OCI-LY7 (cell line): ENCODE results near the gene IL20RA. TPM values are rescaled to one million over a fixed set of nuclear protein-coding genes. Genes with fewer than 3 reads are reported as not detected.

Experiments used
- BruUV-seq: library from RNA; stranded (reverse); fragments of 400-500 nt; replicated peaks from 2 replicates; lab custom pipeline; 2021; lab: Mats Ljungman, UMichigan
- CTCF ChIA-PET: fragments of 300-600 bp; sonication (Branson Sonifier 250); formaldehyde crosslinking; loops from one replicate; lab custom pipeline; 2022; ENCODE audit warnings: antibody characterized with exemption; ENCODE audit not compliant: unreplicated experiment; lab: Charles Lee
- POLR2A ChIA-PET: fragments of 300-600 bp; sonication (Branson Sonifier 250); formaldehyde crosslinking; loops from one replicate; lab custom pipeline; 2022; ENCODE audit warnings: antibody characterized with exemption; lab: Charles Lee
- DNase-seq: peaks from one replicate; pipeline ENCODE4 v3.0.0-alpha.2; 2015; ENCODE audit warnings: low spot score
- H2AFZ ChIP-seq: fragments of 200-600 bp; sonication (generic), shearing (Covaris generic); 2 replicates; pipeline ENCODE4 v1.6.1; 2014; ENCODE audit warnings: mild to moderate bottlenecking, antibody characterized with exemption, low read length, moderate library complexity
- H3K27ac ChIP-seq: fragments of 200-600 bp; sonication (generic); 2 replicates; pipeline ENCODE4 v1.5.1; 2014; ENCODE audit warnings: mixed run types, low read depth, mild to moderate bottlenecking, moderate library complexity, low read length, inconsistent platforms; ENCODE audit not compliant: poor library complexity, severe bottlenecking
- H3K36me3 ChIP-seq: fragments of 200-600 bp; sonication (generic); 2 replicates; pipeline ENCODE4 v1.6.1; 2014; ENCODE audit warnings: mild to moderate bottlenecking, antibody characterized with exemption, low read length, moderate library complexity, mixed read lengths; ENCODE audit not compliant: insufficient read depth
- H3K4me1 ChIP-seq: fragments of 200-600 bp; sonication (generic); 2 replicates; pipeline ENCODE4 v1.5.1; 2014; ENCODE audit warnings: mild to moderate bottlenecking, low read length; ENCODE audit not compliant: insufficient read depth, poor library complexity, severe bottlenecking
- H3K4me2 ChIP-seq: fragments of 200-600 bp; sonication (generic); 2 replicates; pipeline ENCODE4 v1.6.1; 2014; ENCODE audit warnings: mild to moderate bottlenecking, low read length
- H3K4me3 ChIP-seq: fragments of 200-600 bp; sonication (generic); 2 replicates; pipeline ENCODE4 v1.5.1; 2014; ENCODE audit warnings: mild to moderate bottlenecking, low read depth, low read length; ENCODE audit not compliant: poor library complexity, severe bottlenecking
- H3K79me2 ChIP-seq: fragments of 200-600 bp; sonication (generic); 2 replicates; pipeline ENCODE4 v1.6.1; 2016; ENCODE audit warnings: low read depth, mild to moderate bottlenecking, low read length, moderate library complexity, mixed read lengths; ENCODE audit not compliant: insufficient read depth
- H3K9me2 ChIP-seq: fragments of 200-600 bp; sonication (generic); 2 replicates; pipeline ENCODE4 v1.6.1; 2016; ENCODE audit warnings: mild to moderate bottlenecking, low read length, mixed read lengths; ENCODE audit not compliant: insufficient read depth
- H3K9me3 ChIP-seq: fragments of 200-600 bp; sonication (generic); 2 replicates; pipeline ENCODE4 v1.6.1; 2014; ENCODE audit warnings: mild to moderate bottlenecking, mixed run types, low read length, mixed read lengths
- H4K20me1 ChIP-seq: fragments of 200-600 bp; sonication (generic); 2 replicates; pipeline ENCODE4 v1.6.1; 2014; ENCODE audit warnings: mild to moderate bottlenecking, antibody characterized with exemption, low read length, moderate library complexity, mixed read lengths; ENCODE audit not compliant: insufficient read depth
- CTCF ChIP-seq: fragments of 200-600 bp; sonication (generic); conservative IDR thresholded peaks from 2 replicates; pipeline ENCODE4 v1.5.1; 2014; ENCODE audit warnings: mild to moderate bottlenecking, antibody characterized with exemption, low read length, moderate library complexity, mixed read lengths
- EZH2phosphoT487 ChIP-seq: fragments of 200-600 bp; sonication (generic); IDR thresholded peaks from 2 replicates; pipeline ENCODE4 v1.6.1; 2018; ENCODE audit warnings: low read depth, borderline replicate concordance, mild to moderate bottlenecking, mixed run types, antibody characterized with exemption, low read length, moderate library complexity, mixed read lengths
- intact Hi-C: fragments of 100-400 bp; cut with micrococcal nuclease; formaldehyde crosslinking; loops from one replicate; pipeline ENCODE4 v1.10.0; 2022; ENCODE audit not compliant: unreplicated experiment
- total RNA-seq, 2 experiments: library from RNA; depleted of rRNA in 1 of 2; stranded (reverse); fragments of >200 nt in 1 of 2; shearing (Covaris generic) in 1 of 2; gene quantifications; 2 replicates each; pipeline ENCODE4 v1.2.3, GENCODE V29; 2014 to 2022

The IL20RA gene
- total RNA-seq, 2 experiments from 2014 or later: not detected

- H3K9me3 ChIP-seq: no peaks in the 10 kb centered on the region
- no peaks in the 10 kb centered on the region for H3K9me2 ChIP-seq
- no peak overlapping the region for H3K27ac ChIP-seq
- H3K4me2 ChIP-seq: no peak overlapping the region
- POLR2A ChIA-PET: interaction anchor here (0.6 to 1.6 kb wide), 8 partner anchors 9 to 881 kb away, joined by 3 to 8 read pairs (median 3); no protein-coding TSS in a partner anchor
- intact Hi-C loops: no loop called here
- no peaks in the 10 kb centered on the region for H3K4me1 ChIP-seq
- no TSS peak for BruUV-seq
- H3K36me3 ChIP-seq: no peaks in the 10 kb centered on the region
- no peaks in the 10 kb centered on the region for H3K79me2 ChIP-seq
- no peak overlapping the region for H3K4me3 ChIP-seq
- CTCF ChIA-PET: no interaction called here
- H4K20me1 ChIP-seq: no peaks in the 10 kb centered on the region
- no peak for DNase-seq
- no peak for TF ChIP-seq EZH2phosphoT487
- H2AFZ ChIP-seq: no peak overlapping the region
Observed at GRCh38 chr6:137086031-137086430, 41.3 kb upstream of the IL20RA start.

- no peak overlapping the region for H3K4me3 ChIP-seq
- no peaks in the 10 kb centered on the region for H4K20me1 ChIP-seq
- no peaks in the 10 kb centered on the region for H3K4me1 ChIP-seq
- H3K9me2 ChIP-seq: no peaks in the 10 kb centered on the region
- intact Hi-C loops: no loop called here
- no peak overlapping the region for H2AFZ ChIP-seq
- CTCF ChIA-PET: no interaction called here
- H3K79me2 ChIP-seq: no peaks in the 10 kb centered on the region
- no TSS peak for BruUV-seq
- no peak for TF ChIP-seq CTCF
- no peak for TF ChIP-seq EZH2phosphoT487
- H3K9me3 ChIP-seq: no peaks in the 10 kb centered on the region
- no peak overlapping the region for H3K4me2 ChIP-seq
- no peaks in the 10 kb centered on the region for H3K36me3 ChIP-seq
- no peak for DNase-seq
- POLR2A ChIA-PET: interaction anchor here (1.5 to 1.6 kb wide), 2 partner anchors 8 to 81 kb away, joined by 3 to 8 read pairs; no protein-coding TSS in a partner anchor
- H3K27ac ChIP-seq: no peak overlapping the region
Observed at GRCh38 chr6:137084865-137085617, 40.3 kb upstream of the IL20RA start.

GRCh38 chr6:137084090-137084489 is 39.3 kb upstream of the IL20RA start:
- no peaks in the 10 kb centered on the region for H3K9me2 ChIP-seq
- intact Hi-C loops: no loop called here
- no peak overlapping the region for H3K27ac ChIP-seq
- H3K9me3 ChIP-seq: no peaks in the 10 kb centered on the region
- ChIA-PET POLR2A (no interaction called here), CTCF (interaction anchor here (0.9 kb wide), 1 partner anchor 82 kb away, joined by 3 read pairs; no protein-coding TSS in a partner anchor)
- no peak overlapping the region for H2AFZ ChIP-seq
- H3K79me2 ChIP-seq: no peaks in the 10 kb centered on the region
- DNase-seq: no peak
- BruUV-seq: no TSS peak
- TF ChIP-seq EZH2phosphoT487 (no peak), CTCF (no peak)
- no peak overlapping the region for H3K4me2 ChIP-seq
- H3K4me1 ChIP-seq: no peaks in the 10 kb centered on the region
- no peak overlapping the region for H3K4me3 ChIP-seq
- H4K20me1 ChIP-seq: no peaks in the 10 kb centered on the region
- H3K36me3 ChIP-seq: no peaks in the 10 kb centered on the region
